Measurements from ENCODE around the gene MRGPRG. TPM values are rescaled to one million over a fixed set of nuclear protein-coding genes. Genes with fewer than 3 reads are reported as not detected.
A peak's percentile ranks its signal among the peaks of the same experiment; 100 is the strongest.

Gene MRGPRG
- total and polyA plus RNA-seq, 9 of the 15 experiments (the other 6 are each of a cell fraction or from before 2014, with no cell fraction given) = not detected

DNA sequence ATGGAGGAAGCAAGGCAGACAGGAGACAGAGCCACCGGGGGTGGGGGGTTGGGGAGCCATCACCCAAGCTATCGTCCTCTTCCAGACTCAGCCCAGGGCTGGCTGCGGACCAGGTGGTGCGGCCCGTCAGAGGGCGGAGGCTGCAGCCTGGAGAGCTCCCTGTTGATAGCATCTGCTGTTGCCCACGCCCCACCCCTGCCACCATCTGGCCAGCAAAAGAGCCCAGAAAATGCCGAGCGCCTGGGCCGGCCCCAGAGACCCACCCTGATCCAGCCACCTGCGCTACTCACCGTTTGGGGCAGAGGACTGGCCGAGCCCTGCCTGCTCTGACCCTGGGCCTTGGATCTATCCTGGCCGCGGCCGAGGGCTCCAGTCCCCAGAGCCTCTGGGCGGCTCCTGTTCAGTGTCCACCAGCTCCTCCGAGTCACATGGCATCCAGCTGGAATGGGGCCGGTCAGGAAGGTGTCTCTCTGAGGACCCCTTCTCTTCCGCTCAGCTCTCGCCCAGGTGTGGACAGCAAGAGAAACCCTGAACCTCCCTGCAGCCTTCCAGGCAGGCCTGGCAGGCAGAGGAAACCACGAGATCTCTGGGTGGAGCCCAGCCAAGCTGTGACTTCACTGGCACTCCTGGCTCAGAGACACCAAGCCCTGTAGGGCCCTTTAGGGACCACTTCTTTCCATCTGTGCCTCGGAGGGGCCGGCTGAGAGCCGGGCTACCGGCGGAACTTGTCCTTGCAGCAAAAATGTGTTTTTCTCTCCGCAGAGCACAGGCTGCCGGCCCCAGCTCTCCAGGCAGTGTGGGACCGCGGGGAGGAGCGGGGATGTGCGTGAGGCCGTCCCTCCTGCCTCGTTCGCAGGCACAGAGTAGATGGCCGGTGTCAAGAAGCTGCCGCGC lies 13.5 kb upstream of the MRGPRG start, which contains the start of gene MRGPRE (continued):
- TF ChIP-seq, protein P1, sequence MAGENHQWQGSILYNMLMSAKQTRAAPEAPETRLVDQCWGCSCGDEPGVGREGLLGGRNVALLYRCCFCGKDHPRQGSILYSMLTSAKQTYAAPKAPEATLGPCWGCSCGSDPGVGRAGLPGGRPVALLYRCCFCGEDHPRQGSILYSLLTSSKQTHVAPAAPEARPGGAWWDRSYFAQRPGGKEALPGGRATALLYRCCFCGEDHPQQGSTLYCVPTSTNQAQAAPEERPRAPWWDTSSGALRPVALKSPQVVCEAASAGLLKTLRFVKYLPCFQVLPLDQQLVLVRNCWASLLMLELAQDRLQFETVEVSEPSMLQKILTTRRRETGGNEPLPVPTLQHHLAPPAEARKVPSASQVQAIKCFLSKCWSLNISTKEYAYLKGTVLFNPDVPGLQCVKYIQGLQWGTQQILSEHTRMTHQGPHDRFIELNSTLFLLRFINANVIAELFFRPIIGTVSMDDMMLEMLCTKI (IDR thresholded peaks at IDR 0.05; ENCODE audit: partially characterized antibody) = no peak
- peak; percentile 47; the same call in 1 of the 2 replicates for TF ChIP-seq ZBTB7A (IDR thresholded peaks at IDR 0.05; ENCODE audit: borderline replicate concordance, control insufficient read depth, low read depth, low read length)
- TF ChIP-seq CHD4 (IDR thresholded peaks at IDR 0.05; ENCODE audit: insufficient read depth, insufficient replicate concordance, low read depth, low read length, poor library complexity, severe bottlenecking) = no peak
- no peak for TF ChIP-seq MEIS2 (IDR thresholded peaks at IDR 0.05; ENCODE audit: partially characterized antibody)
- TF ChIP-seq, protein P2, sequence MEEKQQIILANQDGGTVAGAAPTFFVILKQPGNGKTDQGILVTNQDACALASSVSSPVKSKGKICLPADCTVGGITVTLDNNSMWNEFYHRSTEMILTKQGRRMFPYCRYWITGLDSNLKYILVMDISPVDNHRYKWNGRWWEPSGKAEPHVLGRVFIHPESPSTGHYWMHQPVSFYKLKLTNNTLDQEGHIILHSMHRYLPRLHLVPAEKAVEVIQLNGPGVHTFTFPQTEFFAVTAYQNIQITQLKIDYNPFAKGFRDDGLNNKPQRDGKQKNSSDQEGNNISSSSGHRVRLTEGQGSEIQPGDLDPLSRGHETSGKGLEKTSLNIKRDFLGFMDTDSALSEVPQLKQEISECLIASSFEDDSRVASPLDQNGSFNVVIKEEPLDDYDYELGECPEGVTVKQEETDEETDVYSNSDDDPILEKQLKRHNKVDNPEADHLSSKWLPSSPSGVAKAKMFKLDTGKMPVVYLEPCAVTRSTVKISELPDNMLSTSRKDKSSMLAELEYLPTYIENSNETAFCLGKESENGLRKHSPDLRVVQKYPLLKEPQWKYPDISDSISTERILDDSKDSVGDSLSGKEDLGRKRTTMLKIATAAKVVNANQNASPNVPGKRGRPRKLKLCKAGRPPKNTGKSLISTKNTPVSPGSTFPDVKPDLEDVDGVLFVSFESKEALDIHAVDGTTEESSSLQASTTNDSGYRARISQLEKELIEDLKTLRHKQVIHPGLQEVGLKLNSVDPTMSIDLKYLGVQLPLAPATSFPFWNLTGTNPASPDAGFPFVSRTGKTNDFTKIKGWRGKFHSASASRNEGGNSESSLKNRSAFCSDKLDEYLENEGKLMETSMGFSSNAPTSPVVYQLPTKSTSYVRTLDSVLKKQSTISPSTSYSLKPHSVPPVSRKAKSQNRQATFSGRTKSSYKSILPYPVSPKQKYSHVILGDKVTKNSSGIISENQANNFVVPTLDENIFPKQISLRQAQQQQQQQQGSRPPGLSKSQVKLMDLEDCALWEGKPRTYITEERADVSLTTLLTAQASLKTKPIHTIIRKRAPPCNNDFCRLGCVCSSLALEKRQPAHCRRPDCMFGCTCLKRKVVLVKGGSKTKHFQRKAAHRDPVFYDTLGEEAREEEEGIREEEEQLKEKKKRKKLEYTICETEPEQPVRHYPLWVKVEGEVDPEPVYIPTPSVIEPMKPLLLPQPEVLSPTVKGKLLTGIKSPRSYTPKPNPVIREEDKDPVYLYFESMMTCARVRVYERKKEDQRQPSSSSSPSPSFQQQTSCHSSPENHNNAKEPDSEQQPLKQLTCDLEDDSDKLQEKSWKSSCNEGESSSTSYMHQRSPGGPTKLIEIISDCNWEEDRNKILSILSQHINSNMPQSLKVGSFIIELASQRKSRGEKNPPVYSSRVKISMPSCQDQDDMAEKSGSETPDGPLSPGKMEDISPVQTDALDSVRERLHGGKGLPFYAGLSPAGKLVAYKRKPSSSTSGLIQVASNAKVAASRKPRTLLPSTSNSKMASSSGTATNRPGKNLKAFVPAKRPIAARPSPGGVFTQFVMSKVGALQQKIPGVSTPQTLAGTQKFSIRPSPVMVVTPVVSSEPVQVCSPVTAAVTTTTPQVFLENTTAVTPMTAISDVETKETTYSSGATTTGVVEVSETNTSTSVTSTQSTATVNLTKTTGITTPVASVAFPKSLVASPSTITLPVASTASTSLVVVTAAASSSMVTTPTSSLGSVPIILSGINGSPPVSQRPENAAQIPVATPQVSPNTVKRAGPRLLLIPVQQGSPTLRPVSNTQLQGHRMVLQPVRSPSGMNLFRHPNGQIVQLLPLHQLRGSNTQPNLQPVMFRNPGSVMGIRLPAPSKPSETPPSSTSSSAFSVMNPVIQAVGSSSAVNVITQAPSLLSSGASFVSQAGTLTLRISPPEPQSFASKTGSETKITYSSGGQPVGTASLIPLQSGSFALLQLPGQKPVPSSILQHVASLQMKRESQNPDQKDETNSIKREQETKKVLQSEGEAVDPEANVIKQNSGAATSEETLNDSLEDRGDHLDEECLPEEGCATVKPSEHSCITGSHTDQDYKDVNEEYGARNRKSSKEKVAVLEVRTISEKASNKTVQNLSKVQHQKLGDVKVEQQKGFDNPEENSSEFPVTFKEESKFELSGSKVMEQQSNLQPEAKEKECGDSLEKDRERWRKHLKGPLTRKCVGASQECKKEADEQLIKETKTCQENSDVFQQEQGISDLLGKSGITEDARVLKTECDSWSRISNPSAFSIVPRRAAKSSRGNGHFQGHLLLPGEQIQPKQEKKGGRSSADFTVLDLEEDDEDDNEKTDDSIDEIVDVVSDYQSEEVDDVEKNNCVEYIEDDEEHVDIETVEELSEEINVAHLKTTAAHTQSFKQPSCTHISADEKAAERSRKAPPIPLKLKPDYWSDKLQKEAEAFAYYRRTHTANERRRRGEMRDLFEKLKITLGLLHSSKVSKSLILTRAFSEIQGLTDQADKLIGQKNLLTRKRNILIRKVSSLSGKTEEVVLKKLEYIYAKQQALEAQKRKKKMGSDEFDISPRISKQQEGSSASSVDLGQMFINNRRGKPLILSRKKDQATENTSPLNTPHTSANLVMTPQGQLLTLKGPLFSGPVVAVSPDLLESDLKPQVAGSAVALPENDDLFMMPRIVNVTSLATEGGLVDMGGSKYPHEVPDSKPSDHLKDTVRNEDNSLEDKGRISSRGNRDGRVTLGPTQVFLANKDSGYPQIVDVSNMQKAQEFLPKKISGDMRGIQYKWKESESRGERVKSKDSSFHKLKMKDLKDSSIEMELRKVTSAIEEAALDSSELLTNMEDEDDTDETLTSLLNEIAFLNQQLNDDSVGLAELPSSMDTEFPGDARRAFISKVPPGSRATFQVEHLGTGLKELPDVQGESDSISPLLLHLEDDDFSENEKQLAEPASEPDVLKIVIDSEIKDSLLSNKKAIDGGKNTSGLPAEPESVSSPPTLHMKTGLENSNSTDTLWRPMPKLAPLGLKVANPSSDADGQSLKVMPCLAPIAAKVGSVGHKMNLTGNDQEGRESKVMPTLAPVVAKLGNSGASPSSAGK (IDR thresholded peaks at IDR 0.05) = no peak
- no peak for TF ChIP-seq SAP30 (IDR thresholded peaks at IDR 0.05; ENCODE audit: borderline replicate concordance, insufficient read depth, low read depth, low read length, poor library complexity, severe bottlenecking)
- no peak for TF ChIP-seq RAD21 (CRISPR knock-in tag; conservative IDR thresholded peaks at IDR 0.05 in 1 of 2, IDR thresholded peaks at IDR 0.05 in 1 of 2)
- TF ChIP-seq SMARCC2 (IDR thresholded peaks at IDR 0.05; ENCODE audit: low read depth) = no peak
- TF ChIP-seq ARID2 (IDR thresholded peaks at IDR 0.05) = no peak
- peak; percentile 50 for TF ChIP-seq STAT5A (IDR thresholded peaks at IDR 0.05; ENCODE audit: borderline replicate concordance, low read length)
- no peak for TF ChIP-seq ZC3H11A (IDR thresholded peaks at IDR 0.05; ENCODE audit: low read depth, low read length)
- no peak for TF ChIP-seq TAF7 (tag; IDR thresholded peaks at IDR 0.05)
- TF ChIP-seq MTA1 (IDR thresholded peaks at IDR 0.05; ENCODE audit: borderline replicate concordance) = no peak

All from K562 (cell line).